ENCODE data around the gene TIMMDC1.

GRCh38 chr3:119548341-119548740 is 50.0 kb downstream of the TIMMDC1 start:
- TF ChIP-seq CTCF (IDR thresholded peaks at IDR 0.05) (no peak), POLR2AphosphoS5 (IDR thresholded peaks at IDR 0.05) (no peak), POLR2A (IDR thresholded peaks at IDR 0.05) (no peak)
